ENCODE results near the gene PIH1D1.

Gene PIH1D1

GRCh38 chr19:49433240-49433901 is 18.2 kb downstream of the PIH1D1 start:
- no CpG with 5 or more reads among the region's 31 CpGs for WGBS, 2 donors (ENCODE audit: extremely low coverage in 2 of 2, insufficient read length in 2 of 2, insufficient replicate concordance in 1 of 2)
- Histone ChIP-seq H3K9ac (ENCODE audit: low read depth, low read length, poor library complexity) (no peak overlapping the region), H2AFZ (ENCODE audit: low read length) (no peak overlapping the region), H2AK5ac (ENCODE audit: low read depth, low read length) (peak overlapping the region; percentile 78), H3K4ac (ENCODE audit: low read length) (no peak overlapping the region), H3K4me1 (ENCODE audit: control insufficient read depth in 2 of 2, insufficient read depth in 1 of 2, low read depth in 1 of 2, low read length in 2 of 2) (peaks cover 16% of the 10 kb centered on the region in 2 donors), H2BK15ac (ENCODE audit: low read length) (peak overlapping the region; percentile 15), H3K4me2 (ENCODE audit: insufficient read depth, low read length, poor library complexity, severe bottlenecking) (no peak overlapping the region), H3K9me3 (replicated peaks in 1 of 2; ENCODE audit: control insufficient read depth in 2 of 2, insufficient read depth in 1 of 2, low read depth in 1 of 2, low read length in 2 of 2) (peaks cover 12 to 13% of the 10 kb centered on the region in 2 donors), H2BK12ac (ENCODE audit: low read length) (no peak overlapping the region), H4K8ac (ENCODE audit: low read depth, low read length) (no peak overlapping the region), H3K79me1 (ENCODE audit: low read depth, low read length) (peaks cover 2% of the 10 kb centered on the region), H3K14ac (ENCODE audit: low read length) (no peak overlapping the region), H3K4me3 (ENCODE audit: low read length in 2 of 2) (no peak overlapping the region), H4K91ac (ENCODE audit: low read depth, low read length, poor library complexity) (no peak overlapping the region), H3K36me3 (replicated peaks in 1 of 2; ENCODE audit: control insufficient read depth in 2 of 2, insufficient read depth in 2 of 2, low read length in 2 of 2) (no peaks in the 10 kb centered on the region), H2BK120ac (ENCODE audit: low read depth, low read length) (no peak overlapping the region), H3K27ac (replicated peaks; ENCODE audit: low read length) (no peak overlapping the region), H3K18ac (ENCODE audit: low read length) (no peak overlapping the region), H3K27me3 (ENCODE audit: control insufficient read depth in 3 of 3, insufficient read depth in 3 of 3, low read depth in 1 of 3, low read length in 3 of 3) (peaks cover 11 to 95% (median 54%) of the 10 kb centered on the region in 3 experiments), H3K23ac (ENCODE audit: low read depth, low read length, poor library complexity) (peak overlapping the region; percentile 8), H2BK5ac (ENCODE audit: low read length) (no peak overlapping the region)
- DNase-seq (ENCODE audit: low spot score) = no peak

GRCh38 chr19:49432141-49433073 is 19.2 kb downstream of the PIH1D1 start:
- Histone ChIP-seq H4K8ac (ENCODE audit: low read depth, low read length) (peak overlapping the region; percentile 17), H3K4me3 (ENCODE audit: low read length in 2 of 2) (no peak overlapping the region), H4K91ac (ENCODE audit: low read depth, low read length, poor library complexity) (no peak overlapping the region), H3K14ac (ENCODE audit: low read length) (peak overlapping the region; percentile 82), H3K18ac (ENCODE audit: low read length) (peak overlapping the region; percentile 76), H2BK12ac (ENCODE audit: low read length) (peak overlapping the region; percentile 73), H3K79me1 (ENCODE audit: low read depth, low read length) (peaks cover 2% of the 10 kb centered on the region), H2BK5ac (ENCODE audit: low read length) (no peak overlapping the region), H3K23ac (ENCODE audit: low read depth, low read length, poor library complexity) (peak overlapping the region; percentile 65), H3K27me3 (ENCODE audit: control insufficient read depth in 3 of 3, insufficient read depth in 3 of 3, low read depth in 1 of 3, low read length in 3 of 3) (peaks cover 10 to 94% (median 53%) of the 10 kb centered on the region in 3 experiments), H2AK5ac (ENCODE audit: low read depth, low read length) (peak overlapping the region; percentile 86), H3K4me2 (ENCODE audit: insufficient read depth, low read length, poor library complexity, severe bottlenecking) (no peak overlapping the region), H2BK15ac (ENCODE audit: low read length) (peak overlapping the region; percentile 49), H2BK120ac (ENCODE audit: low read depth, low read length) (no peak overlapping the region), H3K4me1 (ENCODE audit: control insufficient read depth in 2 of 2, insufficient read depth in 1 of 2, low read depth in 1 of 2, low read length in 2 of 2) (peaks cover 20 to 21% of the 10 kb centered on the region in 2 donors), H3K27ac (replicated peaks; ENCODE audit: low read length) (no peak overlapping the region), H3K4ac (ENCODE audit: low read length) (peak overlapping the region; percentile 84), H2AFZ (ENCODE audit: low read length) (no peak overlapping the region), H3K36me3 (replicated peaks in 1 of 2; ENCODE audit: control insufficient read depth in 2 of 2, insufficient read depth in 2 of 2, low read length in 2 of 2) (no peaks in the 10 kb centered on the region), H3K9ac (ENCODE audit: low read depth, low read length, poor library complexity) (no peak overlapping the region), H3K9me3 (replicated peaks in 1 of 2; ENCODE audit: control insufficient read depth in 2 of 2, insufficient read depth in 1 of 2, low read depth in 1 of 2, low read length in 2 of 2) (peaks cover 12 to 13% of the 10 kb centered on the region in 2 donors)
- no peak for DNase-seq (ENCODE audit: low spot score)
- WGBS, 2 donors (ENCODE audit: extremely low coverage in 2 of 2, insufficient read length in 2 of 2, insufficient replicate concordance in 1 of 2) = no CpG with 5 or more reads among the region's 63 CpGs

- peak overlapping the region; percentile 85 for H4K91ac ChIP-seq (ENCODE audit: low read depth, low read length, poor library complexity)
- H3K27me3 ChIP-seq (ENCODE audit: control insufficient read depth in 3 of 3, insufficient read depth in 3 of 3, low read depth in 1 of 3, low read length in 3 of 3) = peaks cover 3 to 94% (median 53%) of the 10 kb centered on the region in 3 experiments
- peaks cover 16 to 21% of the 10 kb centered on the region in 2 donors for H3K4me1 ChIP-seq (ENCODE audit: control insufficient read depth in 2 of 2, insufficient read depth in 1 of 2, low read depth in 1 of 2, low read length in 2 of 2)
- no peak overlapping the region for H3K27ac ChIP-seq (replicated peaks; ENCODE audit: low read length)
- H3K9me3 ChIP-seq (replicated peaks in 1 of 2; ENCODE audit: control insufficient read depth in 2 of 2, insufficient read depth in 1 of 2, low read depth in 1 of 2, low read length in 2 of 2) = peaks cover 11 to 12% of the 10 kb centered on the region in 2 donors
- H2BK12ac ChIP-seq (ENCODE audit: low read length) = peak overlapping the region; percentile 58
- H2AK5ac ChIP-seq (ENCODE audit: low read depth, low read length) = peak overlapping the region; percentile 54
- peak overlapping the region; percentile 59 for H3K18ac ChIP-seq (ENCODE audit: low read length)
- H3K36me3 ChIP-seq (replicated peaks in 1 of 2; ENCODE audit: control insufficient read depth in 2 of 2, insufficient read depth in 2 of 2, low read length in 2 of 2) = no peaks in the 10 kb centered on the region
- no peak for DNase-seq (ENCODE audit: low spot score)
- no peak overlapping the region for H3K9ac ChIP-seq (ENCODE audit: low read depth, low read length, poor library complexity)
- H2BK15ac ChIP-seq (ENCODE audit: low read length) = peak overlapping the region; percentile 88
- WGBS, 2 donors (ENCODE audit: extremely low coverage in 2 of 2, insufficient read length in 2 of 2, insufficient replicate concordance in 1 of 2) = no CpG with 5 or more reads among the region's 29 CpGs
- no peak overlapping the region for H3K4ac ChIP-seq (ENCODE audit: low read length)
- peak overlapping the region; percentile 19 for H2BK5ac ChIP-seq (ENCODE audit: low read length)
- no peak overlapping the region for H3K4me2 ChIP-seq (ENCODE audit: insufficient read depth, low read length, poor library complexity, severe bottlenecking)
- H2BK120ac ChIP-seq (ENCODE audit: low read depth, low read length) = no peak overlapping the region
- H3K4me3 ChIP-seq (ENCODE audit: low read length in 2 of 2) = no peak overlapping the region
- no peak overlapping the region for H3K14ac ChIP-seq (ENCODE audit: low read length)
- H2AFZ ChIP-seq (ENCODE audit: low read length) = no peak overlapping the region
- no peak overlapping the region for H4K8ac ChIP-seq (ENCODE audit: low read depth, low read length)
- peaks cover 2% of the 10 kb centered on the region for H3K79me1 ChIP-seq (ENCODE audit: low read depth, low read length)
- H3K23ac ChIP-seq (ENCODE audit: low read depth, low read length, poor library complexity) = peak overlapping the region; percentile 47
These were observed 20.3 kb downstream of the PIH1D1 start for GRCh38 chr19:49431330-49431749.
